ENCODE data around the gene SLC25A12.

GRCh38 chr2:171813126-171813525 is 80.9 kb downstream of the SLC25A12 start:
- TF ChIP-seq EP300 (IDR thresholded peaks at IDR 0.05) (no peak), CTCF (IDR thresholded peaks at IDR 0.05) (no peak)

All from suprapubic skin (tissue), 3 donors.